GM19023 (cell line): ENCODE measurements around the gene GPATCH11.
A peak's percentile ranks its signal among the peaks of the same experiment; 100 is the strongest.

Experiments used
- ATAC-seq: cut with Tn5 transposase; IDR thresholded peaks from one replicate; pipeline ENCODE4 v1.9.1; 2021; ENCODE audit warnings: mild to moderate bottlenecking, moderate library complexity; ENCODE audit not compliant: unreplicated experiment

The GPATCH11 gene

GRCh38 chr2:37083873-37084794 lies at the start of gene GPATCH11, which contains the start of gene HEATR5B:
TSS of gene GPATCH11 (plus strand) at chr2:37084518. CDS start at chr2:37088382, 3,864 bp downstream.
TSS of gene HEATR5B (minus strand) at chr2:37084372. CDS start at chr2:37083414, 958 bp downstream.
- ATAC-seq = peak; percentile 88

- ATAC-seq = no peak
These were observed 46.5 kb upstream of the GPATCH11 start for GRCh38 chr2:37037771-37038170.

GRCh38 chr2:37039580-37039979 lies 44.7 kb upstream of the GPATCH11 start:
- no peak for ATAC-seq

GRCh38 chr2:37052600-37053332 lies 31.6 kb upstream of the GPATCH11 start:
- no peak for ATAC-seq

GRCh38 chr2:37059841-37060240 lies 24.5 kb upstream of the GPATCH11 start:
- no peak for ATAC-seq

GRCh38 chr2:37060446-37060845 lies 23.9 kb upstream of the GPATCH11 start:
- ATAC-seq = no peak

GRCh38 chr2:37061013-37061711 lies 23.2 kb upstream of the GPATCH11 start:
- no peak for ATAC-seq

- no peak for ATAC-seq
These were observed 22.5 kb upstream of the GPATCH11 start for GRCh38 chr2:37061776-37062175.

- ATAC-seq = no peak
These were observed 15.6 kb upstream of the GPATCH11 start for GRCh38 chr2:37068686-37069085.

- no peak for ATAC-seq
These were observed 13.4 kb upstream of the GPATCH11 start for GRCh38 chr2:37070931-37071330.

- ATAC-seq = no peak
These were observed 4.1 kb upstream of the GPATCH11 start for GRCh38 chr2:37080266-37080665.

- ATAC-seq = no peak
These were observed 3.6 kb upstream of the GPATCH11 start for GRCh38 chr2:37080689-37081088.

- no peak for ATAC-seq
These were observed 479 bp downstream of the GPATCH11 start for GRCh38 chr2:37084797-37085196.

- ATAC-seq = no peak
These were observed 1.4 kb downstream of the GPATCH11 start for GRCh38 chr2:37085731-37086147.

- peak; percentile 80 for ATAC-seq
These were observed 5.7 kb downstream of the GPATCH11 start for GRCh38 chr2:37090019-37090477.

- ATAC-seq = no peak
These were observed 7.6 kb downstream of the GPATCH11 start for GRCh38 chr2:37091873-37092272.

- ATAC-seq = no peak
These were observed 12.2 kb downstream of the GPATCH11 start for GRCh38 chr2:37096568-37096967.

GRCh38 chr2:37098416-37099118 lies 14.2 kb downstream of the GPATCH11 start:
- ATAC-seq = no peak

GRCh38 chr2:37100054-37100453 lies 15.7 kb downstream of the GPATCH11 start:
- ATAC-seq = no peak

- ATAC-seq = no peak
These were observed 18.3 kb downstream of the GPATCH11 start for GRCh38 chr2:37102588-37102987.
